ENCODE results near the gene PDGFD.

PDGFD gene

DNA sequence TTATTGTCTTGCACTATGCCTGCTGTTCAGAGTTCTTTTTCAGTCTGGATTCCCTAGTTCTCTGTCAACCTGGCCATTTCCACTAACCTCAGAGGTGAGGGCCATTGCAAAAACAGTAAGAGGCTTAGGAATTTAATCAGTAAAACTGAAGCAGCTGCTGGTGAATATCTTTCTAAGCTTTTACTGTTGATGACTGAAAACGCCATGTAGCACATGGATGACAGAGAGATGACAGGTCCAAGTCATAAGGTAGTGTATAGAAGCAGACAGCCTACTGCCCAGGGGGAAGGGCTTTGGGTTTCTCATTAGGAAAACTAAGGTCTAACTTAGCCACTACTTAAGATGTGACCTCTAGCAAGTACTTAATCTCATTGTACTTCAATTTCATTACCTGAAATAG lies 280.1 kb downstream of the PDGFD start:
- H3K4me3 ChIP-seq (ENCODE audit: low read length), result no peak overlapping the region
- TF ChIP-seq, protein P1, sequence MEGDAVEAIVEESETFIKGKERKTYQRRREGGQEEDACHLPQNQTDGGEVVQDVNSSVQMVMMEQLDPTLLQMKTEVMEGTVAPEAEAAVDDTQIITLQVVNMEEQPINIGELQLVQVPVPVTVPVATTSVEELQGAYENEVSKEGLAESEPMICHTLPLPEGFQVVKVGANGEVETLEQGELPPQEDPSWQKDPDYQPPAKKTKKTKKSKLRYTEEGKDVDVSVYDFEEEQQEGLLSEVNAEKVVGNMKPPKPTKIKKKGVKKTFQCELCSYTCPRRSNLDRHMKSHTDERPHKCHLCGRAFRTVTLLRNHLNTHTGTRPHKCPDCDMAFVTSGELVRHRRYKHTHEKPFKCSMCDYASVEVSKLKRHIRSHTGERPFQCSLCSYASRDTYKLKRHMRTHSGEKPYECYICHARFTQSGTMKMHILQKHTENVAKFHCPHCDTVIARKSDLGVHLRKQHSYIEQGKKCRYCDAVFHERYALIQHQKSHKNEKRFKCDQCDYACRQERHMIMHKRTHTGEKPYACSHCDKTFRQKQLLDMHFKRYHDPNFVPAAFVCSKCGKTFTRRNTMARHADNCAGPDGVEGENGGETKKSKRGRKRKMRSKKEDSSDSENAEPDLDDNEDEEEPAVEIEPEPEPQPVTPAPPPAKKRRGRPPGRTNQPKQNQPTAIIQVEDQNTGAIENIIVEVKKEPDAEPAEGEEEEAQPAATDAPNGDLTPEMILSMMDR (IDR thresholded peaks at IDR 0.05; ENCODE audit: insufficient read depth, low read depth, low read length, missing control alignments), result no peak
- DNase-seq (ENCODE audit: low read depth), result no peak

DNA sequence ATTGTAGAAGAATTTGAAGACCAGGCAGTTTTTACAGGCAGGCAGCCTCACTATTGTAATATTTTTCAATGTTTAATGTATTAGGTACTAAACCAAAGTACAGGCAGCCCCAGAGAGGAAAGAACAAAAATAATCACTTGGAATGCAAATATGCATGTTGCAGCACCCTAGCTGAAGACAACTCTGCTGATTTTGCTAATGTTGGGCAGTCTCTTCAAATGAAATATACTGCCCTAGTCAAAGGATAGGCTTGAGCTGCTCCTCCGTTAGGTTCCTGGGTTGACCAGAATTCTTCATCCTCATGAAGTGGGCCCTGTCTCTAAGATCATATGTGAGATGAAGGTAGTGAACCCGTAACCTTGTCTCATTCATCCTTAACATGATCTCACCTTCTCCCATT lies 280.7 kb downstream of the PDGFD start:
- no peak for DNase-seq (ENCODE audit: low read depth)
- TF ChIP-seq, protein P1 (IDR thresholded peaks at IDR 0.05; ENCODE audit: insufficient read depth, low read depth, low read length, missing control alignments), result no peak
- no peak overlapping the region for H3K4me3 ChIP-seq (ENCODE audit: low read length)

DNA sequence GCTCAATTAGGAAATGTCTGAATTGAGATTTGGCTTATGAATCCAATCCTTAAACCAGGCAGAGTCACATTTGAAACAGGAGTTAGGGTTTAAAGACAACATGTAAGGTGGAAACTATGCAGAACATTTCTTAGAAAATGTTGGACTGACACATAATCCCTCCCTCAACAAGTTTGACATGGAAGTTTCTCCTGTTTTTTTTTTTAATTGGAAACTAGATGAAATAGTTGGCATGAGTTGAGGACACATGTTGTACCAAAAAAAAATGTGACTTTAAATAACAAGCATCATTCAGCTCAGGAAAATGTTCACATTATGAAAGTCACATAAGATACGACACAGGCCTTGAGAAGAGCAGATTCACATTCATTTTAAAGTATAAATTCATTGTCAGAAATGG lies 282.4 kb downstream of the PDGFD start:
- DNase-seq (ENCODE audit: low read depth), result no peak
- TF ChIP-seq, protein P1 (IDR thresholded peaks at IDR 0.05; ENCODE audit: insufficient read depth, low read depth, low read length, missing control alignments), result no peak
- no peak overlapping the region for H3K4me3 ChIP-seq (ENCODE audit: low read length)

DNA sequence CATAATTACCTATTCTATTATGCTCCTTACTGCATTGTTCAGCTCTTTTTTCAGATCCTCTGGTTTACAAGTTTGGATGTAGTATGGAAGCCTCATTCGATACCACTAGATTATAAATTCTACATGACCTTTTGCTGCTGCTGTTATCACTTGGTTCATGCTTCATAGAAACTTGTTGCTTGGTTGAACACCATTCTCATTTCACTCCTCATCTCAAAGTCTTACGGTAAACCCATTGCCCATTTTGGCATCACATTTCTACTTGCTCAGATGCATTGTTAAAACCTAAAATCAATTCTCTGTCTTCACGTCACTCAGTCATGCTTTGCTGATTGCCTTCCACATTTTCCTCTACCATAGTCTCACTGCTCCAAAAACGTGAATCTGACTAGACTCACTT lies 283.0 kb downstream of the PDGFD start:
- TF ChIP-seq, protein P1 (IDR thresholded peaks at IDR 0.05; ENCODE audit: insufficient read depth, low read depth, low read length, missing control alignments), result no peak
- DNase-seq (ENCODE audit: low read depth), result no peak
- H3K4me3 ChIP-seq (ENCODE audit: low read length), result no peak overlapping the region

DNA sequence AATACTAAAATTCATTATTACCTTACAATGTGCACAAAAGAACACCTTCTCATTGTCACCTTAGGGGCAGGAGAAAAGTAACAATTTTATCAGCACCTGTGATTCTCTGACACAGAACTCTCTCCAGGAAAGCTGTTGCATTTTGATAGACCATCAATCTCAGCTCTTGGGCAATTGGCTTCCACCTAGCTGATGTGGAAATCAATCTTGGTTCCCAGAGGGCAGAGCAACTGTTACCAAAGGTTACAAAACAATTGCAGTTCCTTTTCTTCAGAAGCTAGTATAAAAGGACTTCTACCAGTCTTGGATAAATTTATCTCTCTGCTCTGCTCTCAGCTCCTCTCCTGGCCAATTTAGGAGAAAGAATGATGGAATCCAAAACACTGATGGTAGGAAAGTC lies 285.3 kb downstream of the PDGFD start:
- TF ChIP-seq, protein P1 (IDR thresholded peaks at IDR 0.05; ENCODE audit: insufficient read depth, low read depth, low read length, missing control alignments), result no peak
- no peak for DNase-seq (ENCODE audit: low read depth)
- no peak overlapping the region for H3K4me3 ChIP-seq (ENCODE audit: low read length)

DNA sequence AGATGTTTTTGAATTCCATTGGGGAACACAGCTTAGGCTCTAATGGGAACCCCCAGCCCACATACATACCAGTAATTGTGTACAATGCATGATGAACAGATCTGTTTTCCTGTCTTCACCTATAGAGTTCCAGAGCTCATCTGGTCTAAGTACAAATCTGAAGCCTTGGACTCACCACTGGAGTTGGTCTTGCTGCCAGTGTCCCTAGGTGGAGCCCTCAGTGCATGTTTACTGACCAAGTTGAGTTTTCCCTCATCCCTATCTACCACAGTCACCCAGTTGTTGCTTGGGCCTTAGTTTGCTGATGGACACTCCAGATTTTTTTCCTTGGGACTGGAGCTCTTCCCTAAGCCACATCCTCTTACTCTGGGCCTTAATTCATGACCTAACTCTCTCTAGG lies 286.7 kb downstream of the PDGFD start:
- TF ChIP-seq, protein P1 (IDR thresholded peaks at IDR 0.05; ENCODE audit: insufficient read depth, low read depth, low read length, missing control alignments), result no peak
- H3K4me3 ChIP-seq (ENCODE audit: low read length), result no peak overlapping the region
- no peak for DNase-seq (ENCODE audit: low read depth)

DNA sequence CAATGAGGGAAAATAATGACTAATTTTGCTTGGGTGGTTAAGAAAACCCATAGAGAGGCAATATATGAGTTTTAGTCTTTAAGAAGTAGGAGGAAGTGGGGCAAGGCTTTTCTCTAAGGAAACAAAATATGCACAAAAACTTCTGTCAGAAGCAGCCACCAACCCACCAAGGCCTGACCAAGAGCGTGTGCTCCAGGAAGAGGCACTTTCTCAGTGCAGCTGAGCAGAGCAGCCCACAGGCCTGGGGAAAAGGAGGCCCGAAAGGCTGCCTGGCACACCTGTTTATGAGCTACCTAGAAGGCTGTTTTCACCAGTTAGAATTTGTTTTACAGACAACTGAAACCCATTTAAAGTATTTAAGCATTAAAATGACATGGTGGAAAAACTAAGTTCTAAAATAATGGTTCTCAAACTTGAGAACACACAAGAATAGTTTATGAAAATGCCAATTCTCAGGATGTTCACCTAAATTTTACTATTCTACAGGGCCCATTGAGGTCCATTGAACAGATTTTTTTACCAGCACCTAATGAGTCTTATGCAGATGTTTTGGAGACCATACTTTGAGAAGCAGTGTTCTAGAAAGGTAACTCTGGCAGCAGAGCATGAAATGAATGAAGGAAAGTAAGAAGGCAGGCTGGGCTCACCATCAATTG lies 288.0 kb downstream of the PDGFD start:
- TF ChIP-seq, protein P1 (IDR thresholded peaks at IDR 0.05; ENCODE audit: insufficient read depth, low read depth, low read length, missing control alignments), result no peak
- no peak for DNase-seq (ENCODE audit: low read depth)

More for the DNA sequence above, 288.0 kb downstream of the PDGFD start:
- no peak overlapping the region for H3K4me3 ChIP-seq (ENCODE audit: low read length)

Data from epithelial cell of esophagus (primary cell).